ENCODE results near the gene MAMLD1.
A peak's percentile ranks its signal among the peaks of the same experiment; 100 is the strongest.

Gene MAMLD1

GRCh38 chrX:150515801-150516200 lies 152.7 kb downstream of the MAMLD1 start:
- Histone ChIP-seq H4K91ac (ENCODE audit: low read length) (no peak overlapping the region), H3K4ac (ENCODE audit: low read depth in 1 of 2, low read length in 2 of 2) (no peak overlapping the region), H3K4me2 (ENCODE audit: low read length, poor library complexity, severe bottlenecking) (no peak overlapping the region), H3K4me3 (ENCODE audit: insufficient read depth in 1 of 2, low read depth in 1 of 2, low read length in 2 of 2) (no peak overlapping the region), H2AK5ac (ENCODE audit: low read length, severe bottlenecking) (no peak overlapping the region), H2BK5ac (ENCODE audit: low read depth, low read length, poor library complexity, severe bottlenecking) (no peak overlapping the region), H3K9ac (ENCODE audit: low read length) (no peak overlapping the region), H3K23ac (ENCODE audit: low read length in 2 of 2) (no peak overlapping the region), H3K4me1 (ENCODE audit: control insufficient read depth, insufficient read depth, low read depth, low read length) (no peaks in the 10 kb centered on the region), H3K27me3 (ENCODE audit: control insufficient read depth in 1 of 2, insufficient read depth in 1 of 2, low read length in 2 of 2) (peaks cover 0 to 25% of the 10 kb centered on the region in 2 experiments), H2BK120ac (ENCODE audit: low read depth, low read length) (no peak overlapping the region), H3K18ac (ENCODE audit: low read depth in 1 of 2, low read length in 2 of 2) (no peak overlapping the region), H3K79me1 (replicated peaks; ENCODE audit: low read length, poor library complexity, severe bottlenecking) (no peaks in the 10 kb centered on the region), H2BK15ac (ENCODE audit: low read depth, poor library complexity, severe bottlenecking) (no peak overlapping the region), H2BK12ac (ENCODE audit: low read length in 2 of 2) (no peak overlapping the region), H3K36me3 (ENCODE audit: control insufficient read depth in 1 of 2, insufficient read depth in 2 of 2, low read depth in 1 of 2, low read length in 2 of 2) (peaks cover 0 to 17% of the 10 kb centered on the region in 2 experiments), H3K9me3 (ENCODE audit: control insufficient read depth, low read length) (no peaks in the 10 kb centered on the region), H2AFZ (ENCODE audit: low read depth, low read length) (no peak overlapping the region), H3K14ac (ENCODE audit: low read length in 2 of 2) (no peak overlapping the region), H4K8ac (ENCODE audit: low read length) (no peak overlapping the region), H3K27ac (ENCODE audit: low read length, poor library complexity, severe bottlenecking) (no peak overlapping the region)
- DNase-seq, result no peak
- 61% methylated on average over 1 of the region's 1 CpG for WGBS

- Histone ChIP-seq H2AK5ac (ENCODE audit: low read length, severe bottlenecking) (no peak overlapping the region), H3K14ac (ENCODE audit: low read length in 2 of 2) (no peak overlapping the region), H2BK5ac (ENCODE audit: low read depth, low read length, poor library complexity, severe bottlenecking) (no peak overlapping the region), H3K4ac (ENCODE audit: low read depth in 1 of 2, low read length in 2 of 2) (no peak overlapping the region), H3K18ac (ENCODE audit: low read depth in 1 of 2, low read length in 2 of 2) (no peak overlapping the region), H4K91ac (ENCODE audit: low read length) (no peak overlapping the region), H2BK15ac (ENCODE audit: low read depth, poor library complexity, severe bottlenecking) (no peak overlapping the region), H3K27me3 (ENCODE audit: control insufficient read depth in 1 of 2, insufficient read depth in 1 of 2, low read length in 2 of 2) (peaks cover 0 to 31% of the 10 kb centered on the region in 2 experiments), H3K9me3 (ENCODE audit: control insufficient read depth, low read length) (no peaks in the 10 kb centered on the region), H3K4me3 (ENCODE audit: insufficient read depth in 1 of 2, low read depth in 1 of 2, low read length in 2 of 2) (no peak overlapping the region), H3K36me3 (ENCODE audit: control insufficient read depth in 1 of 2, insufficient read depth in 2 of 2, low read depth in 1 of 2, low read length in 2 of 2) (peaks cover 0 to 5% of the 10 kb centered on the region in 2 experiments), H2BK12ac (ENCODE audit: low read length in 2 of 2) (no peak overlapping the region), H3K79me1 (replicated peaks; ENCODE audit: low read length, poor library complexity, severe bottlenecking) (no peaks in the 10 kb centered on the region), H3K9ac (ENCODE audit: low read length) (no peak overlapping the region), H2AFZ (ENCODE audit: low read depth, low read length) (no peak overlapping the region), H3K27ac (ENCODE audit: low read length, poor library complexity, severe bottlenecking) (no peak overlapping the region), H3K4me1 (ENCODE audit: control insufficient read depth, insufficient read depth, low read depth, low read length) (no peaks in the 10 kb centered on the region), H3K4me2 (ENCODE audit: low read length, poor library complexity, severe bottlenecking) (no peak overlapping the region), H2BK120ac (ENCODE audit: low read depth, low read length) (no peak overlapping the region), H3K23ac (ENCODE audit: low read length in 2 of 2) (no peak overlapping the region), H4K8ac (ENCODE audit: low read length) (no peak overlapping the region)
- 100% methylated on average over 1 of the region's 4 CpGs for WGBS
- DNase-seq, result peak; percentile 3
Measured at GRCh38 chrX:150517303-150517910, 154.3 kb downstream of the MAMLD1 start.

- Histone ChIP-seq H3K23ac (ENCODE audit: low read length in 2 of 2) (no peak overlapping the region), H3K18ac (ENCODE audit: low read depth in 1 of 2, low read length in 2 of 2) (no peak overlapping the region), H2AFZ (ENCODE audit: low read depth, low read length) (no peak overlapping the region), H2AK5ac (ENCODE audit: low read length, severe bottlenecking) (no peak overlapping the region), H3K4me2 (ENCODE audit: low read length, poor library complexity, severe bottlenecking) (no peak overlapping the region), H2BK12ac (ENCODE audit: low read length in 2 of 2) (no peak overlapping the region), H3K4me1 (ENCODE audit: control insufficient read depth, insufficient read depth, low read depth, low read length) (no peaks in the 10 kb centered on the region), H2BK120ac (ENCODE audit: low read depth, low read length) (no peak overlapping the region), H4K8ac (ENCODE audit: low read length) (no peak overlapping the region), H4K91ac (ENCODE audit: low read length) (no peak overlapping the region), H3K27ac (ENCODE audit: low read length, poor library complexity, severe bottlenecking) (no peak overlapping the region), H3K9me3 (ENCODE audit: control insufficient read depth, low read length) (no peaks in the 10 kb centered on the region), H3K14ac (ENCODE audit: low read length in 2 of 2) (no peak overlapping the region), H3K9ac (ENCODE audit: low read length) (no peak overlapping the region), H2BK15ac (ENCODE audit: low read depth, poor library complexity, severe bottlenecking) (no peak overlapping the region), H3K4ac (ENCODE audit: low read depth in 1 of 2, low read length in 2 of 2) (no peak overlapping the region), H3K4me3 (ENCODE audit: insufficient read depth in 1 of 2, low read depth in 1 of 2, low read length in 2 of 2) (no peak overlapping the region), H3K27me3 (ENCODE audit: control insufficient read depth in 1 of 2, insufficient read depth in 1 of 2, low read length in 2 of 2) (peaks cover 0 to 22% of the 10 kb centered on the region in 2 experiments), H3K36me3 (ENCODE audit: control insufficient read depth in 1 of 2, insufficient read depth in 2 of 2, low read depth in 1 of 2, low read length in 2 of 2) (no peaks in the 10 kb centered on the region), H3K79me1 (replicated peaks; ENCODE audit: low read length, poor library complexity, severe bottlenecking) (no peaks in the 10 kb centered on the region), H2BK5ac (ENCODE audit: low read depth, low read length, poor library complexity, severe bottlenecking) (no peak overlapping the region)
- 83% methylated on average over 1 of the region's 2 CpGs for WGBS
- DNase-seq, result no peak
Measured at GRCh38 chrX:150522494-150522893, 159.4 kb downstream of the MAMLD1 start.

- no peak overlapping the region for H2AK5ac ChIP-seq (ENCODE audit: low read length, severe bottlenecking)
- no peak overlapping the region for H3K27ac ChIP-seq (ENCODE audit: low read length, poor library complexity, severe bottlenecking)
- no peaks in the 10 kb centered on the region for H3K4me1 ChIP-seq (ENCODE audit: control insufficient read depth, insufficient read depth, low read depth, low read length)
- H3K4me2 ChIP-seq (ENCODE audit: low read length, poor library complexity, severe bottlenecking), result no peak overlapping the region
- DNase-seq, result no peak
- no peak overlapping the region for H3K4ac ChIP-seq (ENCODE audit: low read depth in 1 of 2, low read length in 2 of 2)
- H3K36me3 ChIP-seq (ENCODE audit: control insufficient read depth in 1 of 2, insufficient read depth in 2 of 2, low read depth in 1 of 2, low read length in 2 of 2), result no peaks in the 10 kb centered on the region
- H2BK5ac ChIP-seq (ENCODE audit: low read depth, low read length, poor library complexity, severe bottlenecking), result no peak overlapping the region
- H4K8ac ChIP-seq (ENCODE audit: low read length), result no peak overlapping the region
- H2BK120ac ChIP-seq (ENCODE audit: low read depth, low read length), result no peak overlapping the region
- H3K4me3 ChIP-seq (ENCODE audit: insufficient read depth in 1 of 2, low read depth in 1 of 2, low read length in 2 of 2), result no peak overlapping the region
- H3K27me3 ChIP-seq (ENCODE audit: control insufficient read depth in 1 of 2, insufficient read depth in 1 of 2, low read length in 2 of 2), result peaks cover 0 to 20% of the 10 kb centered on the region in 2 experiments
- H2BK15ac ChIP-seq (ENCODE audit: low read depth, poor library complexity, severe bottlenecking), result no peak overlapping the region
- no peak overlapping the region for H2AFZ ChIP-seq (ENCODE audit: low read depth, low read length)
- no peak overlapping the region for H3K18ac ChIP-seq (ENCODE audit: low read depth in 1 of 2, low read length in 2 of 2)
- no peaks in the 10 kb centered on the region for H3K79me1 ChIP-seq (replicated peaks; ENCODE audit: low read length, poor library complexity, severe bottlenecking)
- H3K9me3 ChIP-seq (ENCODE audit: control insufficient read depth, low read length), result peaks cover 4% of the 10 kb centered on the region
- H3K23ac ChIP-seq (ENCODE audit: low read length in 2 of 2), result no peak overlapping the region
- no peak overlapping the region for H2BK12ac ChIP-seq (ENCODE audit: low read length in 2 of 2)
- H3K9ac ChIP-seq (ENCODE audit: low read length), result no peak overlapping the region
- H4K91ac ChIP-seq (ENCODE audit: low read length), result no peak overlapping the region
- WGBS, result 82% methylated on average over 9 of the region's 10 CpGs
- no peak overlapping the region for H3K14ac ChIP-seq (ENCODE audit: low read length in 2 of 2)
Measured at GRCh38 chrX:150525061-150525919, 162.2 kb downstream of the MAMLD1 start.
